Body of pancreas (tissue), 4 donors: ENCODE data around the gene CHN2.

Experiments used
- CTCF ChIP-seq, 7 experiments: fragments of 450-650 bp in 4 of 7; fragments of 200-600 bp in 3 of 7; sonication (generic) in 3 of 7; IDR thresholded peaks; one replicate each; pipeline ENCODE4 v1.5.1; 2016 to 2019; ENCODE audit warnings: antibody characterized with exemption in 7 of 7
- POLR2A ChIP-seq, 3 donors: fragments of 450-650 bp; IDR thresholded peaks; one replicate each; pipeline ENCODE4 v1.6.1; 2016; ENCODE audit warnings: antibody characterized with exemption in 3 of 3, mild to moderate bottlenecking in 2 of 3

GRCh38 chr7:29296421-29296820 lies 101.8 kb downstream of the CHN2 start:
- TF ChIP-seq CTCF (IDR thresholded peaks at IDR 0.05) (no peak), POLR2A (IDR thresholded peaks at IDR 0.05) (no peak)
